HepG2 (cell line): Measurements from ENCODE around the gene TADA2B. TPM values are rescaled to one million over a fixed set of nuclear protein-coding genes. Genes with fewer than 3 reads are reported as not detected.

Experiments
- ADNP ChIP-seq: sonication (generic); formaldehyde crosslinking; IDR thresholded peaks from 2 replicates; pipeline ENCODE4 v1.4.0; 2020; ENCODE audit warnings: missing genetic modification reagents
- ASH2L ChIP-seq: fragments of 300-600, 200-600 bp; sonication (generic); IDR thresholded peaks from 2 replicates; pipeline ENCODE4 v1.7.0; 2017; ENCODE audit warnings: low read depth, mild to moderate bottlenecking, moderate library complexity, mixed read lengths, low read length; ENCODE audit not compliant: insufficient read length
- CC2D1A ChIP-seq: sonication (generic); formaldehyde crosslinking; IDR thresholded peaks from 2 replicates; pipeline ENCODE4 v1.8.1; 2023; ENCODE audit warnings: mild to moderate bottlenecking, missing genetic modification reagents
- ELK4 ChIP-seq: sonication (generic); formaldehyde crosslinking; IDR thresholded peaks from 2 replicates; pipeline ENCODE4 v1.9.0; 2021; ENCODE audit warnings: missing genetic modification reagents, borderline replicate concordance
- EZH2 ChIP-seq: conservative IDR thresholded peaks from 2 replicates; pipeline ENCODE4 v1.6.1; 2012; ENCODE audit warnings: mild to moderate bottlenecking, low read depth, low read length, moderate library complexity
- FOXP4 ChIP-seq: sonication (generic); formaldehyde crosslinking; IDR thresholded peaks from 2 replicates; pipeline ENCODE4 v1.4.0; 2020; ENCODE audit warnings: missing genetic modification reagents
- HCFC1 ChIP-seq: fragments of 150-350 bp; IDR thresholded peaks from 2 replicates; pipeline ENCODE4 v1.6.1; 2014; ENCODE audit warnings: low read depth, low read length
- HNRNPH1 ChIP-seq: fragments of 200-400 bp; formaldehyde crosslinking; optimal IDR thresholded peaks from 2 replicates; pipeline ENCODE3; 2017; ENCODE audit warnings: mild to moderate bottlenecking, low read depth, low read length
- LCORL ChIP-seq, 2 experiments: fragments of 450-650 bp in 1 of 2; sonication (generic) in 1 of 2; formaldehyde crosslinking in 1 of 2; IDR thresholded peaks; 2 replicates each; pipeline versions ENCODE4 v1.5.0 to v1.6.1; 2017 to 2020; ENCODE audit warnings: antibody characterized with exemption in 1 of 2, missing genetic modification reagents in 1 of 2
- MBD4 ChIP-seq: IDR thresholded peaks from 2 replicates; pipeline ENCODE4 v1.6.1; 2012; ENCODE audit warnings: low read length, inconsistent platforms, borderline replicate concordance
- MTA1 ChIP-seq: sonication (generic); formaldehyde crosslinking; IDR thresholded peaks from 2 replicates; pipeline ENCODE4 v1.4.0; 2020; ENCODE audit warnings: missing genetic modification reagents, mild to moderate bottlenecking, borderline replicate concordance
- PHF5A ChIP-seq: IDR thresholded peaks from one replicate; pipeline ENCODE4 v1.6.1; 2018; ENCODE audit warnings: low read depth, missing genetic modification reagents; ENCODE audit not compliant: unreplicated experiment
- POLR2G ChIP-seq: fragments of 200-400 bp; formaldehyde crosslinking; IDR thresholded peaks from 2 replicates; pipeline ENCODE4 v1.6.1; 2018; ENCODE audit warnings: mild to moderate bottlenecking, low read depth, low read length, moderate library complexity
- SOX5 ChIP-seq: IDR thresholded peaks from 2 replicates; pipeline ENCODE4 v1.6.1; 2016; ENCODE audit warnings: borderline replicate concordance
- SUZ12 ChIP-seq: fragments of 150-350 bp; IDR thresholded peaks from 2 replicates; pipeline ENCODE4 v1.6.1; 2014; ENCODE audit warnings: low read depth, low read length
- TFDP2 ChIP-seq: sonication (generic); formaldehyde crosslinking; IDR thresholded peaks from 2 replicates; pipeline ENCODE4 v1.4.0; 2020; ENCODE audit warnings: missing genetic modification reagents
- ZNF160 ChIP-seq: sonication (generic); formaldehyde crosslinking; IDR thresholded peaks from 2 replicates; pipeline ENCODE4 v1.8.0; 2022; ENCODE audit warnings: mild to moderate bottlenecking, inconsistent platforms, missing genetic modification reagents
- ZNF30 ChIP-seq: sonication (generic); formaldehyde crosslinking; IDR thresholded peaks from 2 replicates; pipeline ENCODE4 v1.5.0; 2020; ENCODE audit warnings: mild to moderate bottlenecking, missing genetic modification reagents
- ZNF362 ChIP-seq: sonication (generic); formaldehyde crosslinking; IDR thresholded peaks from 2 replicates; pipeline ENCODE4 v1.4.0; 2020; ENCODE audit warnings: missing genetic modification reagents, mild to moderate bottlenecking, borderline replicate concordance
- ZNF432 ChIP-seq: sonication (generic); formaldehyde crosslinking; IDR thresholded peaks from 2 replicates; pipeline ENCODE4 v1.5.0; 2020; ENCODE audit warnings: missing genetic modification reagents, mild to moderate bottlenecking, borderline replicate concordance
- ZNF558 ChIP-seq: sonication (generic); formaldehyde crosslinking; IDR thresholded peaks from 2 replicates; pipeline ENCODE4 v1.9.0; 2022; ENCODE audit warnings: mild to moderate bottlenecking, missing genetic modification reagents, borderline replicate concordance
- ZNF713 ChIP-seq: sonication (generic); formaldehyde crosslinking; IDR thresholded peaks from 2 replicates; pipeline ENCODE4 v1.4.0; 2020; ENCODE audit warnings: mild to moderate bottlenecking, missing genetic modification reagents
- ZNF737 ChIP-seq: sonication (generic); formaldehyde crosslinking; IDR thresholded peaks from 2 replicates; pipeline ENCODE4 v1.5.0; 2020; ENCODE audit warnings: missing genetic modification reagents, mild to moderate bottlenecking, borderline replicate concordance
- ZNF83 ChIP-seq: sonication (generic); formaldehyde crosslinking; IDR thresholded peaks from 2 replicates; pipeline ENCODE4 v1.4.0; 2020; ENCODE audit warnings: missing genetic modification reagents, mild to moderate bottlenecking, borderline replicate concordance
- ZNF850 ChIP-seq: sonication (generic); formaldehyde crosslinking; conservative IDR thresholded peaks from 2 replicates; pipeline ENCODE4 v1.9.0; 2021; ENCODE audit warnings: mild to moderate bottlenecking, missing genetic modification reagents
- polyA plus RNA-seq, 8 experiments: library from polyadenylated mRNA; depleted of rRNA in 3 of 8; stranded (reverse) in 7 of 8; unstranded in 1 of 8; fragments of >200 nt; fragmentation: Illumina TruSeq in 4 of 8; extraction: Trizol in 4 of 8; gene quantifications; 2 replicates each; pipeline versions ENCODE4 v1.2.1 to v1.2.3, GENCODE V29; 2011 to 2016; ENCODE audit warnings: low read depth in 4 of 8, missing spikeins in 1 of 8, mixed read lengths in 1 of 8; ENCODE audit not compliant: insufficient read depth in 1 of 8
- total RNA-seq, 5 experiments: library from RNA; depleted of rRNA; stranded (reverse); fragments of >200 nt; fragmentation: Illumina TruSeq; extraction: Trizol; gene quantifications; 2 replicates each; pipeline ENCODE4 v1.2.3, GENCODE V29; 2016; ENCODE audit warnings: low read depth in 1 of 5

Gene TADA2B
- total and polyA plus RNA-seq, 2 of the 13 experiments (the other 11 are each of a cell fraction or from before 2014, with no cell fraction given): 4.6 to 8.9 TPM

- TF ChIP-seq POLR2G: peak; percentile 66
- 0 out of 2 replicates have a peak, but pooled peaks have one; percentile 25 for TF ChIP-seq TFDP2 (CRISPR knock-in tag)
- 0 out of 2 replicates have a peak, but pooled peaks have one; percentile 60 for TF ChIP-seq ZNF558
- peak; percentile 85 for TF ChIP-seq MTA1 (CRISPR knock-in tag)
- no peak for TF ChIP-seq ZNF30 (CRISPR knock-in tag)
- no peak for TF ChIP-seq ZNF713 (CRISPR knock-in tag)
- peak; percentile 38; the same call in 1 of the 2 replicates for TF ChIP-seq SOX5
- TF ChIP-seq ZNF160: 0 out of 2 replicates have a peak, but pooled peaks have one; percentile 52
- no peak for TF ChIP-seq SUZ12
- TF ChIP-seq ZNF432 (CRISPR knock-in tag): no peak
- TF ChIP-seq ZNF850 (CRISPR knock-in tag): no peak
- TF ChIP-seq HNRNPH1: no peak
- TF ChIP-seq ZNF737 (CRISPR knock-in tag): no peak
- peak; percentile 96 for TF ChIP-seq ASH2L
- no peak for TF ChIP-seq ELK4 (CRISPR knock-in tag)
- no peak for TF ChIP-seq PHF5A (CRISPR knock-in tag)
- no peak for TF ChIP-seq CC2D1A (CRISPR knock-in tag)
- TF ChIP-seq ZNF362: no peak
- TF ChIP-seq HCFC1: no peak
- TF ChIP-seq FOXP4: peak; percentile 68
- no peak for TF ChIP-seq EZH2
- TF ChIP-seq MBD4: no peak
- 0 out of 2 replicates have a peak, but pooled peaks have one; percentile 18 for TF ChIP-seq ADNP (CRISPR knock-in tag)
- TF ChIP-seq ZNF83: no peak
- no peak for TF ChIP-seq LCORL (IDR thresholded peaks at IDR 0.05)
- peak; percentile 69; the same call in 1 of the 2 replicates for TF ChIP-seq LCORL (CRISPR knock-in tag; IDR thresholded peaks at IDR 0.05)
Measured at GRCh38 chr4:7103607-7104365, 60.6 kb downstream of the TADA2B start (continued).
